Left lung (tissue), 10 donors: ENCODE results near the gene DCBLD1. TPM values are rescaled to one million over a fixed set of nuclear protein-coding genes. Genes with fewer than 3 reads are reported as not detected.

Experiments used
- ATAC-seq: fragments of 200-7000 bp; cut with Tn5 transposase; one replicate; pipeline ENCODE4 v1.9.1; 2020; ENCODE audit warnings: moderate library complexity
- DNase-seq, 4 donors: peaks; one replicate each; pipeline ENCODE4 v3.0.0-alpha.2; 2013 to 2020
- H3K27ac ChIP-seq, 2 donors: fragments of 200-600 bp; sonication (generic) in 1 of 2; one replicate each; pipeline versions ENCODE4 v1.5.0 to v1.8.0; 2020 to 2021
- H3K27me3 ChIP-seq, 2 donors: fragments of 200-600 bp; sonication (generic) in 1 of 2; one replicate each; pipeline versions ENCODE4 v1.5.0 to v1.8.0; 2020 to 2021
- H3K36me3 ChIP-seq, 2 donors: fragments of 200-600 bp; sonication (generic) in 1 of 2; one replicate each; pipeline versions ENCODE4 v1.5.0 to v1.8.0; 2020 to 2021
- H3K4me1 ChIP-seq, 2 donors: fragments of 200-600 bp; one replicate each; pipeline ENCODE4 v1.8.0; 2021
- H3K4me3 ChIP-seq, 2 donors: fragments of 200-600 bp; sonication (generic) in 1 of 2; one replicate each; pipeline versions ENCODE4 v1.5.0 to v1.8.0; 2020 to 2021; ENCODE audit warnings: mild to moderate bottlenecking in 1 of 2
- H3K9me3 ChIP-seq, 2 donors: fragments of 200-600 bp; sonication (generic) in 1 of 2; one replicate each; pipeline versions ENCODE4 v1.5.0 to v1.8.0; 2020 to 2021
- intact Hi-C, 2 donors: fragments of 100-400 bp; cut with DNase I; formaldehyde crosslinking; loops; one replicate each; pipeline versions ENCODE4 v1.11.2 to v1.14.2; 2022
- polyA plus RNA-seq, 6 donors: library from polyadenylated mRNA; unstranded; fragments of 120-200 nt; gene quantifications; one replicate each; pipeline ENCODE4 v1.2.1, GENCODE V29; 2013; ENCODE audit not compliant: insufficient read length in 6 of 6
- total RNA-seq, 2 donors: library from RNA; stranded (reverse); fragmentation: NEBNext Ultra II Directional; extraction: Animal tissue kit (Norgen Biotek cat#: 25700); gene quantifications; one replicate each; pipeline ENCODE4 v1.2.1, GENCODE V29; 2021
- TF ChIP-seq, protein P1 (sequence below), 2 donors: fragments of 200-600 bp; sonication (generic) in 1 of 2; IDR thresholded peaks; one replicate each; pipeline versions ENCODE4 v1.5.0 to v1.8.0; 2021; ENCODE audit warnings: antibody characterized with exemption in 2 of 2
- donor health status: DM: no; HTN: yes; CAD: no.
- donor health status: DM: no; HTN: no; CAD: no.

The DCBLD1 gene
- total and polyA plus RNA-seq, 8 donors, result 20.8 to 55.8 (median 35.8) TPM

DNA sequence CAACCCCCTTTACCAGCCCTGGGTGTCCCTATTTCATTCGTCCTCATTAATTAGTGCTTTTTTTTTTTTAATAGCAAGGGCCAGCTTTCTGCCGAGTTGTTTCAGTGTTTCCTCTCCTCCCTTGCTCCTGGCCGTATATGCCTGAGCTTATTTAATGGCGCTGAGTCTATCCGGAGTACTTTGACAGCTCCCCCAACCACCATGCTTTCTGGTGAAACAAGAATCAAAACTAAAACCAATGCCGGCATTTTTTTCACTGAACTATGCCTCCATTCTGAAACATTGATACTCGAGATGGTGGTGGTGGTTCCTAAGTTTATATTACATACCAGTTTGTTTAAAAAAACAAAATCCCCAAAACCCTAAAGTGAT, 1.2 kb downstream of the DCBLD1 start:
- peak; percentile 16 for ATAC-seq
- intact Hi-C loops, result no loop called here
- peaks cover 9 to 44% of the 10 kb centered on the region in 2 donors for H3K4me1 ChIP-seq
- peak overlapping the region; percentile 82 to 91 for H3K27ac ChIP-seq
- H3K9me3 ChIP-seq, result no peaks in the 10 kb centered on the region
- no peaks in the 10 kb centered on the region for H3K36me3 ChIP-seq
- peak overlapping the region; percentile 57 to 62 for H3K4me3 ChIP-seq
- no peak for DNase-seq
- TF ChIP-seq, protein P1, sequence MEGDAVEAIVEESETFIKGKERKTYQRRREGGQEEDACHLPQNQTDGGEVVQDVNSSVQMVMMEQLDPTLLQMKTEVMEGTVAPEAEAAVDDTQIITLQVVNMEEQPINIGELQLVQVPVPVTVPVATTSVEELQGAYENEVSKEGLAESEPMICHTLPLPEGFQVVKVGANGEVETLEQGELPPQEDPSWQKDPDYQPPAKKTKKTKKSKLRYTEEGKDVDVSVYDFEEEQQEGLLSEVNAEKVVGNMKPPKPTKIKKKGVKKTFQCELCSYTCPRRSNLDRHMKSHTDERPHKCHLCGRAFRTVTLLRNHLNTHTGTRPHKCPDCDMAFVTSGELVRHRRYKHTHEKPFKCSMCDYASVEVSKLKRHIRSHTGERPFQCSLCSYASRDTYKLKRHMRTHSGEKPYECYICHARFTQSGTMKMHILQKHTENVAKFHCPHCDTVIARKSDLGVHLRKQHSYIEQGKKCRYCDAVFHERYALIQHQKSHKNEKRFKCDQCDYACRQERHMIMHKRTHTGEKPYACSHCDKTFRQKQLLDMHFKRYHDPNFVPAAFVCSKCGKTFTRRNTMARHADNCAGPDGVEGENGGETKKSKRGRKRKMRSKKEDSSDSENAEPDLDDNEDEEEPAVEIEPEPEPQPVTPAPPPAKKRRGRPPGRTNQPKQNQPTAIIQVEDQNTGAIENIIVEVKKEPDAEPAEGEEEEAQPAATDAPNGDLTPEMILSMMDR (IDR thresholded peaks at IDR 0.05), result no peak
- peaks cover 0 to 47% of the 10 kb centered on the region in 2 donors for H3K27me3 ChIP-seq

DNA sequence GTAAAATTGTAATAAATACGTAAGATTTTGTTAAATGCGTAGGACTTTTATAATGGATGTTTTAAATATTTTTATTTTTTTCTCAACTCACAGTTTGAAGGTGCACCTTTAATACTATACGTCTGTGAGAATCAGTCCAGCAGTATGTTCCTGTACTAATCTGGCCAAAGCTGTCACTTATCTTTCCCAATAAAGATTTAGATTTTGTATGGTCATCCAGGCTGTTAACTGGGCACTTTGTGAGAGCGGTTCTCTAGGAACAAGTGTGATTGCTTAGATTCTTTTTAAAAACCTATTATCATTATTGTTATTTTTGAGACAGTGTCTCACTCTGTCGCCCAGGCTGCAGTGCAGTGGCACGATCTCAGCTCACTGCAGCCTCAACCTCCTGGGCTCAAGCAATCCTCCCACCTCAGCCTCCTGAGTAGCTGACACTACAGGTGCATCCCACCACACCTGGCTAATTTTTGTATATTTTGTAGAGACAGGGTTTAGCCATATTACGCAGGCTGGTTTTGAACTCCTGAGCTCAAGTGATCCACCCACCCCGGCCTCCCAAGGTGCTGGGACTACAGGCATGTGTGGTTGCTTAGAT, 1.7 kb downstream of the DCBLD1 start:
- Histone ChIP-seq H3K4me3 (peak overlapping the region; percentile 57 to 62), H3K4me1 (peaks cover 10 to 44% of the 10 kb centered on the region in 2 donors), H3K27ac (peak overlapping the region; percentile 82 to 91), H3K27me3 (peaks cover 0 to 47% of the 10 kb centered on the region in 2 donors), H3K36me3 (no peaks in the 10 kb centered on the region), H3K9me3 (no peaks in the 10 kb centered on the region)
- ATAC-seq, result no peak
- TF ChIP-seq, protein P1 (IDR thresholded peaks at IDR 0.05), result no peak
- intact Hi-C loops, result no loop called here
- no peak for DNase-seq

- Histone ChIP-seq H3K27ac (peak overlapping the region; percentile 82 to 91), H3K4me1 (peaks cover 10 to 44% of the 10 kb centered on the region in 2 donors), H3K9me3 (no peaks in the 10 kb centered on the region), H3K4me3 (no peak overlapping the region), H3K36me3 (no peaks in the 10 kb centered on the region), H3K27me3 (peaks cover 0 to 47% of the 10 kb centered on the region in 2 donors)
- DNase-seq (no peak), ATAC-seq (no peak)
- intact Hi-C loops, result no loop called here
- TF ChIP-seq, protein P1 (IDR thresholded peaks at IDR 0.05), result no peak
These were observed 3.0 kb downstream of the DCBLD1 start for GRCh38 chr6:117485433-117485832.

- DNase-seq (peak in 1 of 4 donors; percentile 53), ATAC-seq (no peak)
- TF ChIP-seq, protein P1 (IDR thresholded peaks at IDR 0.05), result no peak
- no peak overlapping the region for H3K4me3 ChIP-seq
- H3K9me3 ChIP-seq, result no peaks in the 10 kb centered on the region
- H3K27me3 ChIP-seq, result peaks cover 0 to 24% of the 10 kb centered on the region in 2 donors
- H3K4me1 ChIP-seq, result peaks cover 10 to 34% of the 10 kb centered on the region in 2 donors
- peak overlapping the region in 1 of 2 donors; percentile 63 for H3K27ac ChIP-seq
- intact Hi-C loops, result no loop called here
- no peaks in the 10 kb centered on the region for H3K36me3 ChIP-seq
These were observed 5.3 kb downstream of the DCBLD1 start for GRCh38 chr6:117487821-117488220.

DNA sequence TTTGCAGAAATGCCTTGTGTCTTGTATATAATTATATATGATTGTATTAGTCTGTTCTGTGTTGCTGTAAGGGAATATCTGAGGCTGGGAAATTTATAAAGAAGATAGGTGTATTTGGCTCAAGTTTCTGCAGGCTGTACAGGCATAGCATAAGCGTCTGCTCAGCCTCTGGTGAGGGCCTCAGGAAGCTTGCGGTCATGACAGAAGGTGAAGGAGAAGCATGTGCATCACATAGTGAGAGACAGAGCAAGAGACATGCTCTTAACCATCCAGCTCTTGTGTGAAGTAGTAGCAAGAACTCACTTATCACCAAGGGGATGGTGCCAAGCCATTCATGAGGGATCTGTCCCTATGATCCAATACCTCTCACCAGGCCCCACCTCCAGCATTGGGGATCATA, 6.5 kb downstream of the DCBLD1 start:
- intact Hi-C loops, result no loop called here
- Histone ChIP-seq H3K36me3 (no peaks in the 10 kb centered on the region), H3K27me3 (peaks cover 0 to 13% of the 10 kb centered on the region in 2 donors), H3K4me3 (no peak overlapping the region), H3K4me1 (peaks cover 11 to 34% of the 10 kb centered on the region in 2 donors), H3K9me3 (no peaks in the 10 kb centered on the region), H3K27ac (no peak overlapping the region)
- ATAC-seq, result no peak
- TF ChIP-seq, protein P1 (IDR thresholded peaks at IDR 0.05), result no peak
- DNase-seq, result no peak
